Ascending aorta (tissue), 2 donors: ENCODE results near the gene AOPEP. TPM values are rescaled to one million over a fixed set of nuclear protein-coding genes. Genes with fewer than 3 reads are reported as not detected.

ENCODE experiments used
- DNase-seq, 2 donors: peaks; one replicate each; pipeline ENCODE4 v3.0.0-alpha.2; 2019; ENCODE audit warnings: low spot score in 2 of 2
- H3K27ac ChIP-seq, 2 donors: fragments of 200-600 bp; sonication (generic); one replicate each; pipeline ENCODE4 v1.5.1; 2016 to 2017; ENCODE audit warnings: mild to moderate bottlenecking in 1 of 2
- H3K27me3 ChIP-seq: fragments of 200-600 bp; sonication (generic); one replicate; pipeline ENCODE4 v1.5.1; 2017
- H3K36me3 ChIP-seq, 2 donors: fragments of 200-600 bp; sonication (generic); one replicate each; pipeline ENCODE4 v1.5.1; 2016
- H3K4me1 ChIP-seq, 2 donors: fragments of 200-600 bp; sonication (generic); one replicate each; pipeline ENCODE4 v1.5.1; 2016 to 2017; ENCODE audit warnings: mild to moderate bottlenecking in 1 of 2
- H3K4me3 ChIP-seq, 2 donors: fragments of 200-600 bp; sonication (generic); one replicate each; pipeline ENCODE4 v1.5.1; 2016 to 2017; ENCODE audit warnings: mild to moderate bottlenecking in 1 of 2
- H3K9me3 ChIP-seq, 2 donors: fragments of 200-600 bp; sonication (generic); one replicate each; pipeline ENCODE4 v1.5.1; 2016
- CTCF ChIP-seq, 3 experiments: fragments of 200-600 bp in 2 of 3; fragments of 450-650 bp in 1 of 3; sonication (generic) in 2 of 3; IDR thresholded peaks; one replicate each; pipeline ENCODE4 v1.5.1; 2016 to 2019; ENCODE audit warnings: antibody characterized with exemption in 3 of 3, mild to moderate bottlenecking in 1 of 3, moderate library complexity in 1 of 3
- intact Hi-C: fragments of 100-400 bp; cut with DNase I; formaldehyde crosslinking; loops from one replicate; pipeline ENCODE4 v1.15.1; 2023
- total RNA-seq: library from RNA; depleted of rRNA; stranded (reverse); fragments of >200 nt; gene quantifications from one replicate; pipeline ENCODE4 v1.1.0, GENCODE V29; 2016

Gene AOPEP
- total RNA-seq, 1 donor from 2014 or later = 333 TPM

- DNase-seq = no peak
- TF ChIP-seq CTCF (IDR thresholded peaks at IDR 0.05) = no peak
- Histone ChIP-seq H3K36me3 (peaks cover 3 to 27% of the 10 kb centered on the region in 2 donors), H3K27ac (peak overlapping the region; percentile 66 to 95), H3K9me3 (no peaks in the 10 kb centered on the region), H3K4me1 (peaks cover 28 to 66% of the 10 kb centered on the region in 2 donors), H3K27me3 (no peaks in the 10 kb centered on the region), H3K4me3 (no peak overlapping the region)
- intact Hi-C loops = no loop called here
Observed at GRCh38 chr9:95095641-95096355, 369.3 kb downstream of the AOPEP start.

GRCh38 chr9:95096381-95096780 is 369.9 kb downstream of the AOPEP start:
- H3K27ac ChIP-seq = peak overlapping the region; percentile 66 to 95
- no peak overlapping the region for H3K4me3 ChIP-seq
- no peak for DNase-seq
- TF ChIP-seq CTCF (IDR thresholded peaks at IDR 0.05) = no peak
- H3K27me3 ChIP-seq = no peaks in the 10 kb centered on the region
- peaks cover 3 to 29% of the 10 kb centered on the region in 2 donors for H3K36me3 ChIP-seq
- intact Hi-C loops = no loop called here
- no peaks in the 10 kb centered on the region for H3K9me3 ChIP-seq
- H3K4me1 ChIP-seq = peaks cover 24 to 66% of the 10 kb centered on the region in 2 donors

- Histone ChIP-seq H3K27me3 (no peaks in the 10 kb centered on the region), H3K36me3 (peaks cover 3 to 33% of the 10 kb centered on the region in 2 donors), H3K4me3 (no peak overlapping the region), H3K27ac (peak overlapping the region; percentile 66 to 95), H3K4me1 (peaks cover 21 to 66% of the 10 kb centered on the region in 2 donors), H3K9me3 (no peaks in the 10 kb centered on the region)
- TF ChIP-seq CTCF (IDR thresholded peaks at IDR 0.05) = no peak
- intact Hi-C loops = no loop called here
- DNase-seq = no peak
Observed at GRCh38 chr9:95096807-95097206, 370.3 kb downstream of the AOPEP start.

- peaks cover 17 to 66% of the 10 kb centered on the region in 2 donors for H3K4me1 ChIP-seq
Observed at GRCh38 chr9:95097279-95097678, 370.8 kb downstream of the AOPEP start.

GRCh38 chr9:95098391-95098921 is 372.0 kb downstream of the AOPEP start:
- H3K36me3 ChIP-seq = peaks cover 3 to 33% of the 10 kb centered on the region in 2 donors
- H3K9me3 ChIP-seq = no peaks in the 10 kb centered on the region
- DNase-seq = no peak
- intact Hi-C loops = no loop called here
- peak overlapping the region; percentile 84 to 95 for H3K27ac ChIP-seq
- H3K4me1 ChIP-seq = peaks cover 24 to 72% of the 10 kb centered on the region in 2 donors
- no peaks in the 10 kb centered on the region for H3K27me3 ChIP-seq
- no peak for TF ChIP-seq CTCF (IDR thresholded peaks at IDR 0.05)
- no peak overlapping the region for H3K4me3 ChIP-seq

More at GRCh38 chr9:95097279-95097678, 370.8 kb downstream of the AOPEP start:
- no peak for DNase-seq
- Histone ChIP-seq H3K27ac (peak overlapping the region; percentile 20 to 95), H3K27me3 (no peaks in the 10 kb centered on the region), H3K36me3 (peaks cover 3 to 33% of the 10 kb centered on the region in 2 donors), H3K9me3 (no peaks in the 10 kb centered on the region), H3K4me3 (no peak overlapping the region)
- intact Hi-C loops = no loop called here
- TF ChIP-seq CTCF (IDR thresholded peaks at IDR 0.05) = no peak
